ENCODE data around the gene KCNH1. TPM values are rescaled to one million over a fixed set of nuclear protein-coding genes. Genes with fewer than 3 reads are reported as not detected.

KCNH1 gene
- total RNA-seq, 2 donors from 2014 or later, result not detected

GRCh38 chr1:210781652-210782051 lies 352.3 kb downstream of the KCNH1 start:
- ATAC-seq (replicated peaks), result no peak
- Mint-ChIP-seq H3K36me3 (ENCODE audit: low read depth) (no peaks in the 10 kb centered on the region), H3K27me3 (peaks cover 16% of the 10 kb centered on the region)

GRCh38 chr1:210779269-210779668 lies 354.7 kb downstream of the KCNH1 start:
- Mint-ChIP-seq H3K4me3 (no peak overlapping the region), H3K9me3 (no peaks in the 10 kb centered on the region), H3K36me3 (ENCODE audit: low read depth) (no peaks in the 10 kb centered on the region), H3K27ac (no peak overlapping the region), H3K4me1 (no peaks in the 10 kb centered on the region), H3K27me3 (peaks cover 17% of the 10 kb centered on the region)
- ATAC-seq (replicated peaks), result no peak

More at GRCh38 chr1:210781652-210782051, 352.3 kb downstream of the KCNH1 start:
- Mint-ChIP-seq H3K27ac (no peak overlapping the region), H3K4me1 (no peaks in the 10 kb centered on the region), H3K4me3 (no peak overlapping the region), H3K9me3 (no peaks in the 10 kb centered on the region)

GRCh38 chr1:210777914-210778313 lies 356.0 kb downstream of the KCNH1 start:
- Mint-ChIP-seq H3K27ac (no peak overlapping the region), H3K36me3 (ENCODE audit: low read depth) (no peaks in the 10 kb centered on the region), H3K27me3 (peaks cover 25% of the 10 kb centered on the region), H3K9me3 (no peaks in the 10 kb centered on the region), H3K4me3 (no peak overlapping the region), H3K4me1 (no peaks in the 10 kb centered on the region)
- ATAC-seq (replicated peaks), result no peak

GRCh38 chr1:210776712-210777111 lies 357.2 kb downstream of the KCNH1 start:
- H3K27me3 Mint-ChIP-seq, result peaks cover 21% of the 10 kb centered on the region
- no peaks in the 10 kb centered on the region for H3K36me3 Mint-ChIP-seq (ENCODE audit: low read depth)
- no peaks in the 10 kb centered on the region for H3K9me3 Mint-ChIP-seq
- no peaks in the 10 kb centered on the region for H3K4me1 Mint-ChIP-seq
- H3K27ac Mint-ChIP-seq, result no peak overlapping the region
- ATAC-seq (replicated peaks), result no peak
- no peak overlapping the region for H3K4me3 Mint-ChIP-seq

DNA sequence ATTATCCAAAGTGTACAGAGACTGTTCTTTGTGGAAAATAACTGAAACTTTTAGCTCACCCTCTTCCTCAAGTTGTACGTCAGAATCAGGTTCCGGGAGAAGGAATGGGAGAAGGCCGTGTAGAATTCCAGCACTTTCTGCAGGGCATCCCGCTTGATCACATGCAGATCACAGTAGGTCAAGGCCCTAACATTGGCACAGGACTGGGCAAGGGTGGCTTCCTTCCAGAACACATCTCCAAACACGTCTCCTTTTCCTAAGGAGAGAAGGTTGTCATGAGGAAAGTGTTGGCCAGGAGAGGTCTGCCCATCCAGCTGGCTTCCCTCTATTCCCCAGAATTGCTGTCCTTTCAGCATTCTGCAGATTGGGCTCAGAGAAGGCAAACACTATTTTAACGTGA lies 358.7 kb downstream of the KCNH1 start:
- peaks cover 19% of the 10 kb centered on the region for H3K27me3 Mint-ChIP-seq
- no peaks in the 10 kb centered on the region for H3K36me3 Mint-ChIP-seq (ENCODE audit: low read depth)
- no peaks in the 10 kb centered on the region for H3K4me1 Mint-ChIP-seq
- H3K4me3 Mint-ChIP-seq, result no peak overlapping the region
- ATAC-seq (replicated peaks), result no peak
- no peaks in the 10 kb centered on the region for H3K9me3 Mint-ChIP-seq
- no peak overlapping the region for H3K27ac Mint-ChIP-seq

- Mint-ChIP-seq H3K4me3 (no peak overlapping the region), H3K27me3 (peaks cover 17% of the 10 kb centered on the region), H3K36me3 (ENCODE audit: low read depth) (no peaks in the 10 kb centered on the region), H3K27ac (no peak overlapping the region), H3K9me3 (no peaks in the 10 kb centered on the region), H3K4me1 (no peaks in the 10 kb centered on the region)
- ATAC-seq (replicated peaks), result no peak
Measured at GRCh38 chr1:210773450-210773849, 360.5 kb downstream of the KCNH1 start.

- Mint-ChIP-seq H3K27me3 (peaks cover 13% of the 10 kb centered on the region), H3K27ac (no peak overlapping the region), H3K4me1 (no peaks in the 10 kb centered on the region), H3K9me3 (no peaks in the 10 kb centered on the region), H3K4me3 (no peak overlapping the region), H3K36me3 (ENCODE audit: low read depth) (no peaks in the 10 kb centered on the region)
- no peak for ATAC-seq (replicated peaks)
Measured at GRCh38 chr1:210771131-210771530, 362.8 kb downstream of the KCNH1 start.

GRCh38 chr1:210770396-210770984 lies 363.5 kb downstream of the KCNH1 start:
- H3K36me3 Mint-ChIP-seq (ENCODE audit: low read depth), result no peaks in the 10 kb centered on the region
- no peaks in the 10 kb centered on the region for H3K9me3 Mint-ChIP-seq
- ATAC-seq (replicated peaks), result no peak
- no peaks in the 10 kb centered on the region for H3K4me1 Mint-ChIP-seq
- H3K4me3 Mint-ChIP-seq, result no peak overlapping the region
- H3K27ac Mint-ChIP-seq, result no peak overlapping the region
- H3K27me3 Mint-ChIP-seq, result peaks cover 13% of the 10 kb centered on the region

DNA sequence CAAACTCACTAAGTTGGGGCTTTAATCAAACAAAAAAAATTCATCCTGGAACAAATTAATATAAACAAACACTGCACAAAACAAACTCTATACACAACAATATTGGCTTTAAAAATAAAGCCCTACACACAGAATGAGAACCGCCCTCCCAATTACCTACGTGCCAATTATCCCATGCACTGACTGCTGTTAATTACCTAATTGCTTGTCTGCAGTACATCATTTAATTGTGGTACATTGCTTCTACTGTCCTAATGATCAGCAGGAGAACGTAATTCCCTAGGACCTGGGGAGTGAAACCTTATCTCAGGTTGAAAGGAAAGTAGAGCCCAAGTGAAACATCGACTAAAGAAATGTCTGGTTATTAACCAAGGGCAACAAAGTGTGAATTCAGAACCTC lies 364.5 kb downstream of the KCNH1 start:
- Mint-ChIP-seq H3K4me1 (no peaks in the 10 kb centered on the region), H3K36me3 (ENCODE audit: low read depth) (no peaks in the 10 kb centered on the region), H3K9me3 (no peaks in the 10 kb centered on the region), H3K27ac (no peak overlapping the region), H3K4me3 (no peak overlapping the region), H3K27me3 (peaks cover 9% of the 10 kb centered on the region)
- no peak for ATAC-seq (replicated peaks)

DNA sequence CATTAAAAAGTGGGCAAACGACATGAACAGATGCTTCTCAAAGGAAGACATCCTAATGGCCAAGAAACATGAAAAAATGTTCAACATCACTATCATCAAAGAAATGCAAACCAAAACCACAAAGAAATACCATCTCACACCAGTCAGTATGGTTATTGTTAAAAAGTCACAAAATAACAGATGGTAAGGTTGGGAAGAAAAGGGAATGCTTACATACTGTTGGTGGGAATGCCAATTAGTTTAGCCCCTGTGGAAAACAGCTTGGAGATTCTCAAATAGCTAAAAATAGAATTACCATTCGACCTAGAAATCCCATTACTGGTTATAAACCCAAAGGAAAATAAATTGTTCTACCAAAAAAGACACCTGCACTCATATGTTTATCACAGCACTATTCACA lies 369.4 kb downstream of the KCNH1 start:
- no peaks in the 10 kb centered on the region for H3K27me3 Mint-ChIP-seq

DNA sequence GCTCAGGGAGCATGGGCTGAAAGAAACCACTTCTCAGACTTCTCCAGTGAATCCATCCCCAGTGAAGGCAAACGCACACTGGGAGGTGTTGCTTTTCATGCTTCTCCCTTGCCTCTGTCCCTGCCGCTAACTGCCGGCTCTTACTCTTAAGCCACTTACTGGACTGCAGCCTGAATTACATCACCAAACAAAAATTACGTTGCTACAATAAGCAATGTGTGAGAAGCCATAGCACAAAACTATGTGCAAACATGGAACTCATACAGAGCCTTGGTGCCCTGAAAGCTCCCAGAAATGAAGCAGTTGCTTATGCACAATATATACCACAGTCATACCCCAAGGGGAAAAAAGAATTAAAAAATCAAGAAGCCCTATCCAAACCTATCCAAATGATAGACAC lies 375.2 kb downstream of the KCNH1 start:
- no peak for ATAC-seq (replicated peaks)
- no peaks in the 10 kb centered on the region for H3K36me3 Mint-ChIP-seq (ENCODE audit: low read depth)
- peaks cover 3% of the 10 kb centered on the region for H3K9me3 Mint-ChIP-seq
- H3K27ac Mint-ChIP-seq, result no peak overlapping the region
- H3K4me1 Mint-ChIP-seq, result no peaks in the 10 kb centered on the region
- no peak overlapping the region for H3K4me3 Mint-ChIP-seq
- H3K27me3 Mint-ChIP-seq, result peaks cover 3% of the 10 kb centered on the region

More for the DNA sequence above, 369.4 kb downstream of the KCNH1 start:
- no peak overlapping the region for H3K27ac Mint-ChIP-seq
- H3K4me1 Mint-ChIP-seq, result no peaks in the 10 kb centered on the region
- peaks cover 3% of the 10 kb centered on the region for H3K9me3 Mint-ChIP-seq
- ATAC-seq (replicated peaks), result no peak
- H3K4me3 Mint-ChIP-seq, result no peak overlapping the region
- H3K36me3 Mint-ChIP-seq (ENCODE audit: low read depth), result no peaks in the 10 kb centered on the region

DNA sequence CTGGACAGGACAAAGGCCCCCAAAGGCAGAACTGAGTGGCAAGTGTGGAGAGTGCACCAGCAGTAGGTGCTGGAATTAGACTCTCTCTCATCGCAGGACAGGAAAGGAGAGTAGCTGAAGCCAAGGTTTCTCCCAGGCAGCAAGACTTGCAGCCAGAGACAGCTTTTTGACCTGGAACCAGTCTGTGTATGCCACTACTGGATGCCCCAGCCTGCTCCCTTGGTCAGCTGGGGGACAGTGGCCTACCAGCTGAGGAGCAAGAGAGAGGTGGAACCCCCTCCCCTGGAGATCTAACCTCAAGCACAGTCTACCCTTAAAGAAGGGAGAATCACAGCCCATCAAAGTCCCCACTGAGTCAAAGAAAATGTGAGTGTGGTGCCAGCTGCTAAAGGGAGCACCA lies 375.7 kb downstream of the KCNH1 start:
- no peak for ATAC-seq (replicated peaks)
- Mint-ChIP-seq H3K27me3 (peaks cover 3% of the 10 kb centered on the region), H3K36me3 (ENCODE audit: low read depth) (no peaks in the 10 kb centered on the region)

GRCh38 chr1:210757677-210758076 lies 376.3 kb downstream of the KCNH1 start:
- Mint-ChIP-seq H3K4me1 (no peaks in the 10 kb centered on the region), H3K36me3 (ENCODE audit: low read depth) (no peaks in the 10 kb centered on the region), H3K27ac (no peak overlapping the region), H3K9me3 (peaks cover 3% of the 10 kb centered on the region), H3K27me3 (peaks cover 3% of the 10 kb centered on the region), H3K4me3 (no peak overlapping the region)
- no peak for ATAC-seq (replicated peaks)

More for the DNA sequence above, 375.7 kb downstream of the KCNH1 start:
- Mint-ChIP-seq H3K9me3 (peaks cover 3% of the 10 kb centered on the region), H3K4me3 (no peak overlapping the region), H3K27ac (no peak overlapping the region), H3K4me1 (no peaks in the 10 kb centered on the region)

GRCh38 chr1:210755991-210756659 lies 377.8 kb downstream of the KCNH1 start:
- no peak for ATAC-seq (replicated peaks)
- no peaks in the 10 kb centered on the region for H3K4me1 Mint-ChIP-seq
- no peak overlapping the region for H3K4me3 Mint-ChIP-seq
- H3K36me3 Mint-ChIP-seq (ENCODE audit: low read depth), result no peaks in the 10 kb centered on the region
- H3K9me3 Mint-ChIP-seq, result no peaks in the 10 kb centered on the region
- H3K27me3 Mint-ChIP-seq, result peaks cover 3% of the 10 kb centered on the region
- no peak overlapping the region for H3K27ac Mint-ChIP-seq

DNA sequence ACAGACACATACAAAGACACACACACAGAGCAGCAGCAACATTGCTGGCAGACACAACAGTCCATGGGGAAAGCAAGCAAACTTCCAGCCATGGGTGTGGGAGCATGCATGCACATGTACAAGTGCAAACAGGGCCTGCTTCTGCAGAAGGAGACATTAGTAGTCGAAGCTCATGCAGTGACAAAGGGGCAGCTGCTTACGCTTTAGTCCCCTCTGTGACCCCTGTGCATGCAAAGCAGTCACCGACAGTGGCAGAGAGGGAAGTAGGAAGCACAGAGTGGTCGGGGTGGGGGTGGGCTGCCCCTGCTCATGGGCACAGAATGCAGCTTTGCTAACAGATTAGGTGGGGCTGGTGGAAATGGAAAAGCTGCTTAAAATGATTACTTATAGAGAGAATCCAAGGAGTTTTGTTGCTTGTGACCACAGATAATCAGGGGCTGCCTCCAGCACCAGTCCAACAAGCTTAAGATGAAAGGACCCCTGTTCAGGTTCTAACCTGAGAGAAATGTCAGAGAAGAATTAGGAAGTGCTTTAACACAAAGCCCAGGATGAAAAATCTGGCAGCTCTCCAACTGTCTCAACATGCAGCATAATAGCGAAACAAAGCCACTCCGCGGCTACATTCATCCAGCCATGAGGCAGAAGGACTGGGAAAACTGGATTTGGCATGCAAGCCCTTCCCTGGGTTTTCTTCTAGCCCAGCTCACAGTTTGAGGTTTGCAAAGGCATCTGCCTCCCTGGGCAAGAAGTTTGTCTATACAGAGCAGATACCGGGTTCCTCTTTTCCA lies 378.9 kb downstream of the KCNH1 start:
- Mint-ChIP-seq H3K27ac (no peak overlapping the region), H3K36me3 (ENCODE audit: low read depth) (no peaks in the 10 kb centered on the region), H3K4me3 (no peak overlapping the region), H3K4me1 (no peaks in the 10 kb centered on the region), H3K27me3 (peaks cover 3% of the 10 kb centered on the region), H3K9me3 (no peaks in the 10 kb centered on the region)
- ATAC-seq (replicated peaks), result no peak
